Stomach (tissue), 9 donors: Measurements from ENCODE around the gene ARAP2. TPM values are rescaled to one million over a fixed set of nuclear protein-coding genes. Genes with fewer than 3 reads are reported as not detected.
A peak's percentile ranks its signal among the peaks of the same experiment; 100 is the strongest.

ENCODE experiments used
- DNase-seq, 2 donors: peaks; one replicate each; pipeline versions ENCODE4 v3.0.0 to v3.0.0-alpha.2; 2013 to 2019
- H3K27ac ChIP-seq, 5 donors: fragments of 200-600 bp in 4 of 5; sonication (generic) in 4 of 5; one replicate each; pipeline ENCODE4 v1.5.1; 2013 to 2019; ENCODE audit warnings: mild to moderate bottlenecking in 1 of 5, moderate library complexity in 1 of 5
- H3K27me3 ChIP-seq, 3 donors: fragments of 200-600 bp; sonication (generic); one replicate each; pipeline ENCODE4 v1.5.1; 2017 to 2019; ENCODE audit warnings: mixed run types in 1 of 3
- H3K36me3 ChIP-seq, 4 donors: fragments of 200-600 bp; sonication (generic); 1 replicate in 3 of 4; 2 replicates in 1 of 4; pipeline ENCODE4 v1.5.1; 2016 to 2019
- H3K4me1 ChIP-seq, 4 donors: fragments of 200-600 bp; sonication (generic); one replicate each; pipeline ENCODE4 v1.5.1; 2016 to 2019
- H3K4me3 ChIP-seq, 4 donors: fragments of 200-600 bp; sonication (generic) in 3 of 4; one replicate each; pipeline ENCODE4 v1.5.1; 2016 to 2019; ENCODE audit warnings: mild to moderate bottlenecking in 1 of 4
- H3K9me3 ChIP-seq, 4 donors: fragments of 200-600 bp; sonication (generic); one replicate each; pipeline ENCODE4 v1.5.1; 2016 to 2019
- CTCF ChIP-seq, 7 experiments: fragments of 450-650 bp in 4 of 7; fragments of 200-600 bp in 3 of 7; sonication (generic) in 3 of 7; IDR thresholded peaks; one replicate each; pipeline ENCODE4 v1.5.1; 2016 to 2019; ENCODE audit warnings: antibody characterized with exemption in 7 of 7, control low read depth in 2 of 7, mild to moderate bottlenecking in 1 of 7
- EP300 ChIP-seq: sonication (generic); formaldehyde crosslinking; IDR thresholded peaks from one replicate; pipeline ENCODE4 v1.6.1; 2017; ENCODE audit warnings: antibody characterized with exemption
- POLR2A ChIP-seq, 4 donors: fragments of 450-650 bp; IDR thresholded peaks; one replicate each; pipeline ENCODE4 v1.6.1; 2016; ENCODE audit warnings: antibody characterized with exemption in 4 of 4, control low read depth in 2 of 4, mild to moderate bottlenecking in 1 of 4, moderate library complexity in 1 of 4
- POLR2AphosphoS5 ChIP-seq, 3 donors: sonication (generic); formaldehyde crosslinking; IDR thresholded peaks; one replicate each; pipeline ENCODE4 v1.6.1; 2016; ENCODE audit warnings: antibody characterized with exemption in 3 of 3
- WGBS, 5 donors: extraction: QIAGEN DNeasy Blood & Tissue Kit in 3 of 5; methylation state at CpG; one replicate each; pipeline versions ENCODE4 v1.1.5 to v1.1.7; 2013 to 2018; 5-methylcytosine and 5-hydroxymethylcytosine counted together
- intact Hi-C: fragments of 100-400 bp; cut with DNase I; formaldehyde crosslinking; loops from one replicate; pipeline ENCODE4 v1.15.1; 2023; ENCODE audit warnings: low total_unique reads
- polyA plus RNA-seq, 3 donors: library from polyadenylated mRNA; stranded (reverse); fragments of 200-250 nt; gene quantifications; one replicate each; pipeline ENCODE4 v1.2.3, GENCODE V29; 2013
- total RNA-seq, 5 donors: library from RNA; depleted of rRNA; stranded (reverse); fragments of >200 nt; gene quantifications; one replicate each; pipeline versions ENCODE4 v1.1.0 to v1.2.3, GENCODE V29; 2014 to 2016
- donor health status: healthy with polysubstance abuse.
- donor health status: Bipolar disorder and iron deficiency.
- donor health status: healthy.

Gene ARAP2
- total and polyA plus RNA-seq, 8 donors = 2.2 to 69.4 (median 19.1) TPM

- peak in 1 of 2 donors; percentile 16 for DNase-seq
- no peaks in the 10 kb centered on the region for H3K9me3 ChIP-seq
- H3K4me3 ChIP-seq = no peak overlapping the region
- no peaks in the 10 kb centered on the region for H3K27me3 ChIP-seq
- TF ChIP-seq CTCF (IDR thresholded peaks at IDR 0.05) (no peak), POLR2AphosphoS5 (IDR thresholded peaks at IDR 0.05) (no peak), POLR2A (IDR thresholded peaks at IDR 0.05) (no peak), EP300 (no peak)
- no peak overlapping the region for H3K27ac ChIP-seq
- H3K4me1 ChIP-seq = no peaks in the 10 kb centered on the region
- no peaks in the 10 kb centered on the region for H3K36me3 ChIP-seq
- intact Hi-C loops = no loop called here
Observed at GRCh38 chr4:36029951-36030350, 214.4 kb downstream of the ARAP2 start.

GRCh38 chr4:36027203-36027602, 217.1 kb downstream of the ARAP2 start:
- WGBS, 5 donors = 49 to 61% (median 53%) methylated on average over 5 of the region's 5 CpGs
- H3K4me1 ChIP-seq = no peaks in the 10 kb centered on the region
- H3K4me3 ChIP-seq = no peak overlapping the region
- no peak overlapping the region for H3K27ac ChIP-seq
- TF ChIP-seq POLR2A (IDR thresholded peaks at IDR 0.05) (no peak), EP300 (no peak), CTCF (IDR thresholded peaks at IDR 0.05) (no peak), POLR2AphosphoS5 (IDR thresholded peaks at IDR 0.05) (no peak)
- H3K27me3 ChIP-seq = no peaks in the 10 kb centered on the region
- H3K36me3 ChIP-seq = no peaks in the 10 kb centered on the region
- intact Hi-C loops = no loop called here
- DNase-seq = no peak
- H3K9me3 ChIP-seq = no peaks in the 10 kb centered on the region

GRCh38 chr4:36026348-36026880, 217.9 kb downstream of the ARAP2 start:
- intact Hi-C loops = no loop called here
- Histone ChIP-seq H3K27me3 (no peaks in the 10 kb centered on the region), H3K4me3 (no peak overlapping the region), H3K4me1 (no peaks in the 10 kb centered on the region), H3K27ac (no peak overlapping the region), H3K36me3 (no peaks in the 10 kb centered on the region), H3K9me3 (no peaks in the 10 kb centered on the region)
- WGBS, 5 donors = 49 to 64% (median 60%) methylated on average over 6 of the region's 6 CpGs
- DNase-seq = no peak
- TF ChIP-seq POLR2A (IDR thresholded peaks at IDR 0.05) (no peak), CTCF (IDR thresholded peaks at IDR 0.05) (no peak), EP300 (no peak), POLR2AphosphoS5 (IDR thresholded peaks at IDR 0.05) (no peak)

GRCh38 chr4:36024901-36025660, 219.2 kb downstream of the ARAP2 start:
- 56 to 73% (median 62%) methylated on average over 6 of the region's 6 CpGs for WGBS, 5 donors
- DNase-seq = peak in 1 of 2 donors; percentile 4
- Histone ChIP-seq H3K4me3 (no peak overlapping the region), H3K27me3 (no peaks in the 10 kb centered on the region), H3K4me1 (no peaks in the 10 kb centered on the region), H3K36me3 (no peaks in the 10 kb centered on the region), H3K27ac (no peak overlapping the region), H3K9me3 (no peaks in the 10 kb centered on the region)
- no peak for TF ChIP-seq POLR2AphosphoS5 (IDR thresholded peaks at IDR 0.05)
- no peak for TF ChIP-seq POLR2A (IDR thresholded peaks at IDR 0.05)
- no peak for TF ChIP-seq CTCF (IDR thresholded peaks at IDR 0.05)
- TF ChIP-seq EP300 = no peak
- intact Hi-C loops = no loop called here
